ENCODE data around the gene PARL. TPM values are rescaled to one million over a fixed set of nuclear protein-coding genes. Genes with fewer than 3 reads are reported as not detected.

The PARL gene
- total RNA-seq, 1 experiment from 2014 or later: 109 TPM

DNA sequence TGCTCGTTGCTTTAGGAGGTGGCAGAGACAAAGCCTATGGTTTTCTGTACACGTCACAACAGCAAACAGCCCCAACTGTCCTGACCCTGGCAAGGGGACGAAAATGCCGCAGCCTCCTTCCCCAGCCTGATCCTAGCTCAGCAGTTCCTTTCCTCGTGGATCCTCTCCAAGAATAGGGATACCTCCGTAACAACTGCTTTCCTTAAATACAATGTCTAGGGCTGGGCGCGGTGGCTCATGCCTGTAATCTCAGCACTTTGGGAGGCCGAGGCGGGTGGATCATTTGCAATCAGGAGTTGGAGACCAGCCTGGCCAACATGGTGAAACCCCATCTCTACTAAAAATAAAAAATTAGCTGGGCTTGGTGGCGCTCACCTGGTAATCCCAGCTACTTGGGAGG, 76.3 kb downstream of the PARL start:
- CTCF ChIA-PET: no interaction called here
- POLR2A ChIA-PET (ENCODE audit: unreplicated experiment): no interaction called here
- Histone ChIP-seq H4K20me1 (ENCODE audit: insufficient read depth) (no peaks in the 10 kb centered on the region), H3K4me2 (no peak overlapping the region), H3K36me3 (ENCODE audit: low read depth) (peaks cover 28% of the 10 kb centered on the region), H2AFZ (no peak overlapping the region), H3K27me3 (ENCODE audit: insufficient read depth, low read depth) (no peaks in the 10 kb centered on the region), H3K27ac (no peak overlapping the region), H3K9me2 (ENCODE audit: insufficient read depth) (no peaks in the 10 kb centered on the region), H3K4me3 (no peak overlapping the region), H3F3A (ENCODE audit: insufficient read depth, low read depth) (no peaks in the 10 kb centered on the region), H3K4me1 (replicated peaks; ENCODE audit: insufficient read depth) (no peaks in the 10 kb centered on the region), H3K9me3 (ENCODE audit: insufficient read depth, low read depth) (no peaks in the 10 kb centered on the region), H3K79me2 (ENCODE audit: low read depth) (no peaks in the 10 kb centered on the region)
- DNase-seq: no peak
- intact Hi-C loops (cut with micrococcal nuclease; ENCODE audit: unreplicated experiment): no loop called here
- no TSS peak for BruUV-seq (replicated peaks)
- no peak for TF ChIP-seq EZH2 (IDR thresholded peaks at IDR 0.05; ENCODE audit: low read depth)
- TF ChIP-seq, protein P1, sequence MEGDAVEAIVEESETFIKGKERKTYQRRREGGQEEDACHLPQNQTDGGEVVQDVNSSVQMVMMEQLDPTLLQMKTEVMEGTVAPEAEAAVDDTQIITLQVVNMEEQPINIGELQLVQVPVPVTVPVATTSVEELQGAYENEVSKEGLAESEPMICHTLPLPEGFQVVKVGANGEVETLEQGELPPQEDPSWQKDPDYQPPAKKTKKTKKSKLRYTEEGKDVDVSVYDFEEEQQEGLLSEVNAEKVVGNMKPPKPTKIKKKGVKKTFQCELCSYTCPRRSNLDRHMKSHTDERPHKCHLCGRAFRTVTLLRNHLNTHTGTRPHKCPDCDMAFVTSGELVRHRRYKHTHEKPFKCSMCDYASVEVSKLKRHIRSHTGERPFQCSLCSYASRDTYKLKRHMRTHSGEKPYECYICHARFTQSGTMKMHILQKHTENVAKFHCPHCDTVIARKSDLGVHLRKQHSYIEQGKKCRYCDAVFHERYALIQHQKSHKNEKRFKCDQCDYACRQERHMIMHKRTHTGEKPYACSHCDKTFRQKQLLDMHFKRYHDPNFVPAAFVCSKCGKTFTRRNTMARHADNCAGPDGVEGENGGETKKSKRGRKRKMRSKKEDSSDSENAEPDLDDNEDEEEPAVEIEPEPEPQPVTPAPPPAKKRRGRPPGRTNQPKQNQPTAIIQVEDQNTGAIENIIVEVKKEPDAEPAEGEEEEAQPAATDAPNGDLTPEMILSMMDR (conservative IDR thresholded peaks at IDR 0.05): no peak

DNA sequence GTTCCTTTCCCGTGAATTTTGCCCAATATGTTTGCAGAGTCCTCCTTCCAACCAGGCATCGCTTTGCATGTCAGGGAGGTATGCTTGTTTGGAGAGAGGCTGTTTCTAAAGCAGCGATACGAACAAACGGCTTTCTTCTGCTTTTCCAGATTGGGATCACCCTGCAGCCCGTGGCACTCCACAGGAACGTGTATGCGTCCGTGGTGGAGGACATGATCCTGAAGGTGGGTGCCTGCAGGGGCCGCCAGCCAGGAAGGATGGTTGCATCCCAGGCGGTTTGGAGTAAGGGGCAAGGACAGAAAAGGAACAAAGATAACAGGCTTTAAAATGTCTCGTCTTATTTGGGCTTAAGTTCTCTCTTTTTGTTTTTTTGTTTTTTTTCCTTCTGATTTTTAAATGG, 76.8 kb downstream of the PARL start:
- Histone ChIP-seq H3K9me2 (ENCODE audit: insufficient read depth) (no peaks in the 10 kb centered on the region), H3K4me3 (no peak overlapping the region), H3K27me3 (ENCODE audit: insufficient read depth, low read depth) (no peaks in the 10 kb centered on the region), H3F3A (ENCODE audit: insufficient read depth, low read depth) (no peaks in the 10 kb centered on the region), H2AFZ (no peak overlapping the region), H3K4me2 (no peak overlapping the region), H4K20me1 (ENCODE audit: insufficient read depth) (no peaks in the 10 kb centered on the region), H3K9me3 (ENCODE audit: insufficient read depth, low read depth) (no peaks in the 10 kb centered on the region), H3K27ac (no peak overlapping the region), H3K79me2 (ENCODE audit: low read depth) (no peaks in the 10 kb centered on the region), H3K36me3 (ENCODE audit: low read depth) (peaks cover 28% of the 10 kb centered on the region), H3K4me1 (replicated peaks; ENCODE audit: insufficient read depth) (no peaks in the 10 kb centered on the region)
- TF ChIP-seq, protein P1 (conservative IDR thresholded peaks at IDR 0.05): no peak
- TF ChIP-seq EZH2 (IDR thresholded peaks at IDR 0.05; ENCODE audit: low read depth): no peak
- ChIA-PET CTCF (interaction anchor here (0.5 kb wide), 1 partner anchor 397 kb away, joined by 4 read pairs; no protein-coding TSS in a partner anchor), POLR2A (ENCODE audit: unreplicated experiment) (no interaction called here)
- no TSS peak for BruUV-seq (replicated peaks)
- DNase-seq: no peak
- intact Hi-C loops (cut with micrococcal nuclease; ENCODE audit: unreplicated experiment): no loop called here

DNA sequence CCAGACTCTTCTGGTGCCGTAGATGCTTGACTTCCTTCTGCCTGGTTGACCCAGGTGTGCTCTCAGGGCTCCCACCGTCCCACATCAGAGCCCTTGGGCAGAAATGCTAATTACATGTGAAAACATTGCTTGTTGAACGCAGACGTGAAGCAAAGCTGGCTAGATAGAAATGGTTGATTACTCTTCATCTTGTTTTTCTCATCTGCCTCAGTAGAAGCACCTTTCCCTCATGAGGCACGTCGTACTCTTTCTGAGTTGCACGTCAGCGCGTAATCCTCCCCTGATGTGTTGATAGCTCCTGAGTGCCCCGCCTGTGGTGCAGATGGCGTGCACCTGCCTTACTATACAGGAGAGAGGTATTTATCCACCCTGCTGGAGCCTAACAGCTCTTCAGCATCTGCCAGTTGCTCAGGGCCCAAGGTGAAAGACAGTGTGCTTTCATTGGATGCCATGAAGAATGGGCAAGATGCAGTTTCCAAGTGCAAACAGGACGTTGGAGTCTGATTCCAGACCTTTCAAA, 77.4 kb downstream of the PARL start:
- Histone ChIP-seq H3K9me3 (ENCODE audit: insufficient read depth, low read depth) (no peaks in the 10 kb centered on the region), H3K4me3 (no peak overlapping the region), H3K27me3 (ENCODE audit: insufficient read depth, low read depth) (no peaks in the 10 kb centered on the region), H3K4me1 (replicated peaks; ENCODE audit: insufficient read depth) (no peaks in the 10 kb centered on the region), H4K20me1 (ENCODE audit: insufficient read depth) (no peaks in the 10 kb centered on the region), H3F3A (ENCODE audit: insufficient read depth, low read depth) (no peaks in the 10 kb centered on the region), H3K9me2 (ENCODE audit: insufficient read depth) (no peaks in the 10 kb centered on the region), H2AFZ (no peak overlapping the region), H3K36me3 (ENCODE audit: low read depth) (peaks cover 28% of the 10 kb centered on the region), H3K27ac (no peak overlapping the region), H3K79me2 (ENCODE audit: low read depth) (no peaks in the 10 kb centered on the region), H3K4me2 (no peak overlapping the region)
- no peak for DNase-seq
- no TSS peak for BruUV-seq (replicated peaks)
- POLR2A ChIA-PET (ENCODE audit: unreplicated experiment): no interaction called here
- intact Hi-C loops (cut with micrococcal nuclease; ENCODE audit: unreplicated experiment): no loop called here
- CTCF ChIA-PET: interaction anchor here (0.5 kb wide), 1 partner anchor 396 kb away, joined by 4 read pairs; no protein-coding TSS in a partner anchor
- TF ChIP-seq, protein P1 (conservative IDR thresholded peaks at IDR 0.05): no peak
- no peak for TF ChIP-seq EZH2 (IDR thresholded peaks at IDR 0.05; ENCODE audit: low read depth)
